Gastroesophageal sphincter (tissue), 4 donors: ENCODE measurements around the gene AFAP1. TPM values are rescaled to one million over a fixed set of nuclear protein-coding genes. Genes with fewer than 3 reads are reported as not detected.

Experiments used
- ATAC-seq: fragments of 150-250 bp; one replicate; pipeline ENCODE4 v1.9.1; 2016; ENCODE audit warnings: mild to moderate bottlenecking, moderate library complexity
- H3K27ac ChIP-seq, 4 donors: fragments of 200-600 bp; sonication (generic) in 3 of 4; 1 replicate in 3 of 4; 2 replicates in 1 of 4; pipeline ENCODE4 v1.5.1; 2016 to 2019
- H3K27me3 ChIP-seq: fragments of 200-600 bp; sonication (generic); one replicate; pipeline ENCODE4 v1.5.1; 2019
- H3K36me3 ChIP-seq, 2 donors: fragments of 200-600 bp; sonication (generic); one replicate each; pipeline ENCODE4 v1.5.1; 2019; ENCODE audit warnings: control low read depth in 1 of 2
- H3K4me1 ChIP-seq, 3 donors: fragments of 200-600 bp; sonication (generic); 1 replicate in 2 of 3; 2 replicates in 1 of 3; pipeline ENCODE4 v1.5.1; 2016 to 2019; ENCODE audit warnings: control low read depth in 2 of 3
- H3K4me3 ChIP-seq, 2 donors: fragments of 200-600 bp; sonication (generic); one replicate each; pipeline ENCODE4 v1.5.1; 2019; ENCODE audit warnings: mild to moderate bottlenecking in 1 of 2, moderate library complexity in 1 of 2
- H3K9me3 ChIP-seq, 3 donors: fragments of 200-600 bp; sonication (generic); one replicate each; pipeline ENCODE4 v1.5.1; 2017 to 2019; ENCODE audit warnings: control low read depth in 2 of 3
- EP300 ChIP-seq: sonication (generic); formaldehyde crosslinking; IDR thresholded peaks from one replicate; pipeline ENCODE4 v1.6.1; 2017; ENCODE audit warnings: antibody characterized with exemption, mild to moderate bottlenecking
- POLR2A ChIP-seq, 2 donors: fragments of 450-650 bp; IDR thresholded peaks; one replicate each; pipeline ENCODE4 v1.6.1; 2017; ENCODE audit warnings: antibody characterized with exemption in 2 of 2, mild to moderate bottlenecking in 2 of 2, moderate library complexity in 1 of 2
- POLR2AphosphoS5 ChIP-seq: sonication (generic); formaldehyde crosslinking; IDR thresholded peaks from one replicate; pipeline ENCODE4 v1.6.1; 2017; ENCODE audit warnings: antibody characterized with exemption
- WGBS, 2 donors: methylation state at CpG; one replicate each; pipeline ENCODE4 v1.1.5; 2018; ENCODE audit warnings: low coverage in 1 of 2; 5-methylcytosine and 5-hydroxymethylcytosine counted together
- total RNA-seq, 4 donors: library from RNA; depleted of rRNA; stranded (reverse); fragments of >200 nt; gene quantifications; one replicate each; pipeline ENCODE4 v1.1.0, GENCODE V29; 2016
- TF ChIP-seq, protein P1 (sequence below), 4 experiments: fragments of 200-600 bp in 2 of 4; fragments of 450-650 bp in 2 of 4; sonication (generic) in 1 of 4; IDR thresholded peaks; one replicate each; pipeline ENCODE4 v1.5.1; 2017 to 2019; ENCODE audit warnings: antibody characterized with exemption in 4 of 4, mild to moderate bottlenecking in 2 of 4, moderate library complexity in 2 of 4

The AFAP1 gene
- total RNA-seq, 4 donors from 2014 or later: 32.0 to 79.7 (median 48.1) TPM

- Histone ChIP-seq H3K9me3 (no peaks in the 10 kb centered on the region), H3K4me3 (no peak overlapping the region), H3K27ac (peak overlapping the region in 2 of 4 donors; percentile 45 to 55), H3K4me1 (peaks cover 0 to 65% (median 25%) of the 10 kb centered on the region in 3 donors), H3K36me3 (no peaks in the 10 kb centered on the region), H3K27me3 (no peaks in the 10 kb centered on the region)
- 40 to 60% methylated on average over 2 to 5 of the region's 10 CpGs for WGBS, 2 donors
- TF ChIP-seq EP300: no peak
- no peak for TF ChIP-seq POLR2AphosphoS5
- TF ChIP-seq, protein P1, sequence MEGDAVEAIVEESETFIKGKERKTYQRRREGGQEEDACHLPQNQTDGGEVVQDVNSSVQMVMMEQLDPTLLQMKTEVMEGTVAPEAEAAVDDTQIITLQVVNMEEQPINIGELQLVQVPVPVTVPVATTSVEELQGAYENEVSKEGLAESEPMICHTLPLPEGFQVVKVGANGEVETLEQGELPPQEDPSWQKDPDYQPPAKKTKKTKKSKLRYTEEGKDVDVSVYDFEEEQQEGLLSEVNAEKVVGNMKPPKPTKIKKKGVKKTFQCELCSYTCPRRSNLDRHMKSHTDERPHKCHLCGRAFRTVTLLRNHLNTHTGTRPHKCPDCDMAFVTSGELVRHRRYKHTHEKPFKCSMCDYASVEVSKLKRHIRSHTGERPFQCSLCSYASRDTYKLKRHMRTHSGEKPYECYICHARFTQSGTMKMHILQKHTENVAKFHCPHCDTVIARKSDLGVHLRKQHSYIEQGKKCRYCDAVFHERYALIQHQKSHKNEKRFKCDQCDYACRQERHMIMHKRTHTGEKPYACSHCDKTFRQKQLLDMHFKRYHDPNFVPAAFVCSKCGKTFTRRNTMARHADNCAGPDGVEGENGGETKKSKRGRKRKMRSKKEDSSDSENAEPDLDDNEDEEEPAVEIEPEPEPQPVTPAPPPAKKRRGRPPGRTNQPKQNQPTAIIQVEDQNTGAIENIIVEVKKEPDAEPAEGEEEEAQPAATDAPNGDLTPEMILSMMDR (IDR thresholded peaks at IDR 0.05): no peak
- no peak for TF ChIP-seq POLR2A (IDR thresholded peaks at IDR 0.05)
- ATAC-seq: no peak
These were observed 33.9 kb upstream of the AFAP1 start for GRCh38 chr4:7973545-7973981.

- Histone ChIP-seq H3K36me3 (no peaks in the 10 kb centered on the region), H3K9me3 (no peaks in the 10 kb centered on the region), H3K4me3 (no peak overlapping the region), H3K27ac (peak overlapping the region in 2 of 4 donors; percentile 80), H3K27me3 (no peaks in the 10 kb centered on the region), H3K4me1 (peaks cover 0 to 65% (median 21%) of the 10 kb centered on the region in 3 donors)
- WGBS, 2 donors: 84% methylated on average over 5 of the region's 13 CpGs; no CpG with 5 or more reads in 1 of the 2 donors
- TF ChIP-seq POLR2A (IDR thresholded peaks at IDR 0.05) (no peak), EP300 (no peak), POLR2AphosphoS5 (no peak)
- TF ChIP-seq, protein P1 (IDR thresholded peaks at IDR 0.05): no peak
- ATAC-seq: no peak
These were observed 32.3 kb upstream of the AFAP1 start for GRCh38 chr4:7971881-7972500.

DNA sequence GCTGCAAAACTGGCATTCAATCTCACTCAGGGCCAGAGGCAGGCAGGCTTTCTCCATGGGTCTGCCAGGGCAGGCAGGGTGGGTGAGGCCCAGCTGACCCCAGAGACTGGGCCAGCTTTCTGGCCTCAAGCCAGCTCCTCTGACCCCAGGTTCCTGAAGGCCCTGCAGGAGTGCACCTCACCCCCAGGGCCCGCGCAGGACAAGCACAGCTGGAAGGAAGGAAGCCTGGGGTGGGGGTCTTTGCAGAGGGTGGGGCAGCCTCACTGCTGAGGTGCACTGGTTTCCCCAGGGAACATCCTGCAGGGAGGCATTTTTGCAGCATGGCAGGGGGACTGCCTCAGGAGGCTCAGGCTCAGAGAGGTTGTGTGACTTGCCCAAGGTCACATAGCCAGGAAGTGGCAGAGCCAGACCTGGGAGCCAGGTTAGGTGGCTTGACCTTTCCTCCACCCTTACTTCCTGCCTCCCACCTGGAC, 31.5 kb upstream of the AFAP1 start:
- Histone ChIP-seq H3K4me1 (peaks cover 0 to 65% (median 21%) of the 10 kb centered on the region in 3 donors), H3K27ac (peak overlapping the region in 3 of 4 donors; percentile 80 to 84 (median 80)), H3K27me3 (no peaks in the 10 kb centered on the region), H3K9me3 (no peaks in the 10 kb centered on the region), H3K36me3 (no peaks in the 10 kb centered on the region), H3K4me3 (no peak overlapping the region)
- TF ChIP-seq, protein P1 (IDR thresholded peaks at IDR 0.05): no peak
- TF ChIP-seq EP300 (no peak), POLR2A (IDR thresholded peaks at IDR 0.05) (no peak), POLR2AphosphoS5 (no peak)
- WGBS, 2 donors: no CpG with 5 or more reads among the region's 2 CpGs
- no peak for ATAC-seq

DNA sequence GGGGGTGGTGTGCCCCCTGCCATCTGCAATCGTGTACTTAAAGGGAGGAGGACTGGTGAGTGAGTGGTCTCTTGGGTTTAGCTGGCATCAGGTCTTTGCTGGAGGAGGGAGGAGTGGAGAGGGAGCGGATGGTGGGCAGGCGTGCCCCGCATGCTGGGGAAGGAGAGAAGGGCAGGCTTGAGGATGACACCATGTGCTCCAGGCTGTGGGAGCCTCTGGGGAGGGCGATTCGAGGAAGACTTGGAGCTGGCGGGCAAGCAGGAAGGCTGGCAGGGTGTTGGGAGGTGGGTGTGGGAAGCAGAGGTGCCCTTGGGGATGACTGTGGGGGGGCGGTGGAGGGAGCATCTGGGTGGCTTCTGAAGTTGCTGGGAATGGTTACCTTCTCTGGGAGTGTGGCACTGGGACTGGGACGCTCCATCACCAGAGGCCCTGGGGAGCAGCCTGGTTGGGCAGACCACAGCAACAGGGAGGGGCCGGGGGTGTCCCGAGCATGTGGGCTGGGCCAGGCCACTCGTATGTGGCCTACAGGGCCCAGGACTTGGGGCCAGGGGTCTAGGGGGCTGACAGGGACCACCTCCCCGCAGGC, 30.8 kb upstream of the AFAP1 start:
- no peak for TF ChIP-seq POLR2AphosphoS5
- TF ChIP-seq, protein P1 (IDR thresholded peaks at IDR 0.05): no peak
- TF ChIP-seq POLR2A (IDR thresholded peaks at IDR 0.05): no peak
- no peak for TF ChIP-seq EP300
- ATAC-seq: no peak
- H3K4me1 ChIP-seq: peaks cover 0 to 72% (median 21%) of the 10 kb centered on the region in 3 donors
- H3K9me3 ChIP-seq: no peaks in the 10 kb centered on the region
- 78 to 85% methylated on average over 4 to 9 of the region's 13 CpGs for WGBS, 2 donors
- H3K27me3 ChIP-seq: no peaks in the 10 kb centered on the region
- H3K27ac ChIP-seq: peak overlapping the region; percentile 30 to 84 (median 80)
- no peak overlapping the region for H3K4me3 ChIP-seq
- H3K36me3 ChIP-seq: no peaks in the 10 kb centered on the region
